ENCODE measurements around the gene CRB3.

The CRB3 gene

DNA sequence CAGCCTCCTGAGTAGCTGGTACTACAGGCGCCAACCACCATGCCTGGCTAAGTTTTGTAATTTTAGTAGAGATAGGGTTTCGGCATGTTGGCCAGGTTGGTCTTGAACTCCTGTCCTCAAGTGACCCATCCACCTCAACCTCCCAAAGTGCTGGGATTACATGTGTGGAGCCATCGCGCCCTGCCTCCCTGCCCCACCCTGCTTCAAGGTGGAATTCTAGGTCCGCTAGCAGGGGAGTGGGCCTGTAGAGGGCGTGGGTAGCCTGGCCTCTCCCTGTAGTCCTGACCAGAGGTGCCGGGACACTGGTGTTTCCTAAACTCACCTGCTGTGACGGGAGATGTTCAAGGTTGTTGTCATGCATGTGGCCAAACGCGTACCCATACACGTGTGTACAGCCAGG lies 30.9 kb upstream of the CRB3 start:
- DNase-seq (ENCODE audit: low read depth in 2 of 2) = no peak

DNA sequence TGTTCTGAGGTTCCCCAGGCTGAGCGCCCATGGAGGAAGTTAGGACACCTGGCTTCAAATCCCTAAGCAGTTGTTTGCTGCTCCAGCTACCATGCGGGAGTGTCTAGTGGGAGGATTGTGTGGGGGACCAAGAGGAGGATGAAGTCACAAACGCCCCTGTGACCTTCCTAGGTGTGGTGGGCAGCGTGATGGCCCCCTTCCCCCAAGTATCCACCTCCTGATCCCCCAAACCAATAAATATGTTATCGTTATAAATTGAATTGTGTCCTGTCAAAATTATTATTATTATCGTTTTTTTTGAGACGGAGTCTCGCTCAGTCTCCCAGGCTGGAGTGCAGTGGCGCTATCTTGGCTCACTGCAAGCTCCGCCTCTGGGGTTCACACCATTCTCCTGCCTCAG lies 30.4 kb upstream of the CRB3 start, which contains the start of gene SLC25A41:
SLC25A41 (minus strand) TSS at position 101 of the 400 bp plus-strand sequence; CDS start at position 31, 70 bp downstream.
- DNase-seq (ENCODE audit: low read depth in 2 of 2) = no peak

DNA sequence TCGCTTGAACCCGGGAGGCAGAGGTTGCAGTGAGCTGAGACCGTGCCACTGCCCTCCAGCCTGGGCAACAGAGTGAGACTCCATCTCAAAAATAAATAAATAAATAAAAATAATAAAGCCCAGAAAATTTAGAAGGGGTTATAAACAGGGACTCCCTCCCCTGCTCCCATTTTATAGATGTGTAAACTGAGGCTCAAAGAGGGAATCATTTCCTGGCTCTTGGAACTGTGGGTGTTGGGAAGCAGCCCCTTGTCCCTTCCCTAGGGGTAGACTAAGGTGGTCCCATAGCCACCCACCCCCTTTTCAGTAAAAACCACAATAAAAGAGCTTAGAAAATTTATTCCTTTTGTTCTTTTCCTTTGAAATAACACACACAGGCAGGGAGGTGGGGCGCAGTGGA lies 24.3 kb upstream of the CRB3 start:
- no peak for DNase-seq (ENCODE audit: low read depth in 2 of 2)

DNA sequence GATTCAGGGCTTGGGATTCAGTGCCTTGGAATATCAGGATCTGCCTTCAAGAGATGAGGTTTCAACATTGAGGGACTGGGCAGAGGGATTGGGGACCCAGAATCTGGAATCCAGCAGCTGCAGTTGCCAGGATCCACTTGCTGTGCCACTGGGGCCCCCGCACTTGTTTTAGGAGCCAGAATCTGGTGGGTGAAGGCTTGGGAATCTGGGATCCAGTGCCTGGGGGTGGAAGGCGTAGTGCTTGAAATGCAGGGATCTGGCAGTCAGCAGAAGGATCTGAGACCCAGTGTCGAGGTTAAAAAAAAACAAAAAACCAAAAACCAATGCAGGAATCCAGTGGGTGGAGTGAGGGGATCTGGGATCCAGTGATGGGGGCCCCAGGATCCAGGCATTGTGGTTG lies 23.2 kb upstream of the CRB3 start:
- DNase-seq (ENCODE audit: low read depth in 2 of 2) = no peak

DNA sequence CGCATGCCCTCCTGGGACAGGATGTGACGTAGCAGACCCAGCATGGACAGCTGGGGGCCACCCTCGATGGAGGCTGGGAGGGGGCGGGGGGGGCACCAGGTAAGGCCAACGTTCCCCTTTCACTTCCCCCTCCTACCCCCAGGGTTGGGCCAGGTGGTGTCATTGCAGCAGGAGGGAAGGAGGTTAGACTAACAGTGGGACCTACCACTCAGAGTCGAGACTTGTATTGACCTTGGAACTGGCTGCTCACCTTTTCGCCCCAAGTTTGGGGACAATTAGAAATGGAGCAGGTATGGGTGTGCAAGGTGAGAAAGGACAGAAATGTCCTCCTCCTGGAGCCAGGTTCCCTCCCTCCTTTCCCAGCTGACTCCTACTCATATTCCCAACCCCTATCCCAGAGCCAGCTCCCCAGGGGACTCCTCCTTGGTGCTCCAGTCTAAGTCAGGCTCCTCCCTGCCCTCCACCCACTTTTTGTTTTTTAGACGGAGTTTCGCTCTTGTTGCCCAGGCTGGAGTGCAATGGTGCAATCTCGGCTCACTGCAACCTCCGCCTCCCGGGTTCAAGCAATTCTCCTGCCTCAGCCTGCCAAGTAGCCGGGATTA lies 21.9 kb upstream of the CRB3 start:
- DNase-seq (ENCODE audit: low read depth in 2 of 2) = no peak

DNA sequence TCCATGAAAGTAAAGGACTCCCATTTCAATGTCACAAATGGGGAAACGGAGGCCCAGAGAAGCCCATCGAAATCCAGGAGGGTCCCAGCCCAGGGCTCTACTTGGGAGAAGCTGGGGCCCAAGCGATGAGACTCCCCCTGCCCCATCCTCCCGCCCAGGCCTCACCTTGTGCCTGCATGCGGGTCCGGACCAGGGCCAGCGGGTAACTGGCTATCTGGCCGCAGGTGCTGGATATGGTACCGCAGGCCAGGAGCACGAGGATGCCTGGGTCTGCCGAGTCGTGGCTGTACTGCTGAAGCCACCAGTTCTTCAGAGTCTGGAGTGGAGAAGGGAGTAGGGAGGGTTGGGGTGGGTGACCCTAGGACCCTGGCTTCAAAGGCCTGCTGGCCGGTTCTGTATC lies 20.1 kb upstream of the CRB3 start:
- DNase-seq (ENCODE audit: low read depth in 2 of 2) = no peak

DNA sequence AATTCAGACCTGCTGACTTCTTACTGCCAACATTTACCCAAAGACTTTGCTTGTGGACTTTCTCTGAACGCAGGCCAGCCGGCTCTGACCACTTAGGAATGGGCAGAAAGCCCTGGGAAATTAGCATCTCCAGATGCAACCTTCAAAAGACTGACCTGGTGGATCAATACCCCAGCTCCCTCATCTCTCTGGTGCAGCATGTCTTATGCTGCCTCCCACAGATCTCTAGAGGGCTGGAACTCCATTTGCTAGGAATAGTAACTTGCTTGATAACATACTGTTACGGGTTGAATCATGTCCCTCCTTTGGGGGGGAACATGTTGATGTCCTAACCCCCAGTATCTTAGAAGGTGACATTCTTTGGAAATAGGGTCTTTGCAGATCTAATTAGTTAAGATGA lies 17.6 kb upstream of the CRB3 start:
- no peak for DNase-seq (ENCODE audit: low read depth in 2 of 2)

DNA sequence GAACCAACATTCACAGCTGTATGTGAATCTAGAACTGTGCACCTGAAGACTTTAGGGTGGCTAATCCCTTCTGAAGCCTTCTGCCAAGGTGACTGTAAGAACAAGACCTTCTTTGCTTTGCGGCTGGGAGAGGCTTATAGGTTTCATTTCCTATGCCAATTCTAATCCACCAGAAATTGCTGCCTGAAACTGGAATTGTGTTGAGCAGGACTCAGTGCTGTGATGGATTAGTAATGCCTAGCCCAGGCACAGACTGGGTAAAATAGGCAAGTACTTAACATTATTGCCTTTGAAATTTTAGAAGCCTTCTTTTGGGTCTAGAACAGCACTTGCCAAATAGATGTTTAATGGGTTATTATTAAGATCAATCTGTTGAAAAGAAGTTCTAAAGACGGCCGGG lies 16.0 kb upstream of the CRB3 start:
- no peak for DNase-seq (ENCODE audit: low read depth in 2 of 2)

DNA sequence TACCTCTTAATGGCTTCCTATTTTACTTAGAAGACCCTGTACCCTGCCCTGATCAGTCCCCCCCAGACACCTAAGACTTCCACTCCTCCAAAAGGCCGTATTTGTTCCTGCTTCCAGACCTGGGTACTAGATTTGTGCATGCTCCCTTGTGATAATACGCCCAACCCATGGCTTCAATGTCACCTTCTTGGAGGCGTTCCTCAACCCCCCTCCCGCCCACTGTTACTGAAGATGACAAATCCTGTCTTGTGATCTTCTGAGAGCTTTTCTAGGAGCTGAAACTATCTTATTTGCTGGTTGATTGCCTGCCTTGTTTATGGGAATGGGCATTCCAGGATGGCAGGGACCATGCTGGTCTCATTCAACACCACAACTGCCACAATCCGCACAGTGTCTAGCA lies 13.9 kb upstream of the CRB3 start:
- DNase-seq (ENCODE audit: low read depth in 2 of 2) = no peak

DNA sequence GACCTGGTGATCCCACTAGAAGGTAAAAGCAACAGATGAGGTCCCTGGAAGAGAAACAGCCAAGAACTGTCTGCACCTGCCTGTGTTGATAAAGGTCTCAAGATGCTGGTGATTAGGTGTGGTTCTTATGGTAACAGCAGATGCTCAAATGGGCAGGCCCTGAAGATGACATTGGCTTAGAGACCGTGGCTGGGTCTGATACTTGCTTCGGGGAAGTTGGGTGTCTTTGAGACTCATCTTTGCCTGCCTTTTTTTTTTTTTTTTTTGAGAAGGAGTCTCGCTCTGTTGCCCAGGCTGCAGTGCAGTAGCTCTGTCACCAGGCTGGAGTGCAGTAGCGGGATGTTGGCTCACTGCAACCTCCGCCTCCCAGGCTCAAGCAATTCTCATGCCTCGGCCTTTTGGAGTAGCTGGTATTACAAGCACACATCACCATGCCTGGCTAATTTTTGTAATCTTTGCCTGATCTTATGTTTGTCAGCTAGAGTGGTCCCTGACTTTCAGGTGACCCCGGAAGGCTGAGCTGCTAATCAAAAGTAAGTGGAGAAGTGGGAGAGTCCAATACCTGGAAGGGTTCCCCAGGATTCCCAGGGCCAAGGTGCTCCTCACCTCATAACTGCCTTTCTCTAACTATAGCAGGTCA lies 12.4 kb upstream of the CRB3 start:
- DNase-seq (ENCODE audit: low read depth in 2 of 2) = no peak

DNA sequence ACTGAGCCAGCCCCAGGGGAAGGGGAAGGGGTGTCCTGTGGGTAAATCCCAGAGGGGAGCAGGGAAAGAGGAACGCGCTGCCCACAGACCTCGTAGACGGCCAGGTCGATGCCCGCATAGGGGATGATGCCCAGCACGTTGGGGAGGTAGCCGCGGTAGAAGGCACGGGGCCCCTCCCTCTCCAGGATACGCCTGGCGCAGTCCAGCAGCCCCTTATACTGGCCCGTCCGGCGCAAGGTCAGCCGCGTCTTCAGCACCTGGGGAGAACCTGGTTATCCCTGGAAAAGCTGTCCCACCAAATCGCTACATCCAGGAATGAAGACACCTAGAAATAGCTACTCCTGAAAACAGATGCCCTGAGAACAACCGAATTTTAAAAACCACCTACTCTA lies 11.9 kb upstream of the CRB3 start:
- no peak for DNase-seq (ENCODE audit: low read depth in 2 of 2)

DNA sequence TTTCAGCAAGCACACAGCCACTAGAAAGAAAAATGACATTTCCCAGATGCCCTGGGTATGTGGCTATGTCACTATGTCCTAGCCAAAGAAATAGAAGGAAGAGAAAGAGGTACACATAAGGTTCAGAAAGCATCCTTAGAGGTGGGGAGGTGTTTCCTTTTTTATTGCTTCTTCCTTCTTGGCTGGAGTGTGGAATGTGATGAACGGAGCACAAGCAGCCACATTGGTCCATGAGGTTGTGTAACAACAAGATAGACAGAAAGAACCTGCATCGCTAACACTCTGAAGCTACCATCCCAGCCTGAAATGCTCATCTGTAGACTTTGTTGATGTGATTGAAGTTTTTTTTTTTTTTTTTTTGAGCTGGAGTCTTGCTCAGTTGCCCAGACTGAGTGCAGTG lies 11.2 kb upstream of the CRB3 start:
- no peak for DNase-seq (ENCODE audit: low read depth in 2 of 2)

DNA sequence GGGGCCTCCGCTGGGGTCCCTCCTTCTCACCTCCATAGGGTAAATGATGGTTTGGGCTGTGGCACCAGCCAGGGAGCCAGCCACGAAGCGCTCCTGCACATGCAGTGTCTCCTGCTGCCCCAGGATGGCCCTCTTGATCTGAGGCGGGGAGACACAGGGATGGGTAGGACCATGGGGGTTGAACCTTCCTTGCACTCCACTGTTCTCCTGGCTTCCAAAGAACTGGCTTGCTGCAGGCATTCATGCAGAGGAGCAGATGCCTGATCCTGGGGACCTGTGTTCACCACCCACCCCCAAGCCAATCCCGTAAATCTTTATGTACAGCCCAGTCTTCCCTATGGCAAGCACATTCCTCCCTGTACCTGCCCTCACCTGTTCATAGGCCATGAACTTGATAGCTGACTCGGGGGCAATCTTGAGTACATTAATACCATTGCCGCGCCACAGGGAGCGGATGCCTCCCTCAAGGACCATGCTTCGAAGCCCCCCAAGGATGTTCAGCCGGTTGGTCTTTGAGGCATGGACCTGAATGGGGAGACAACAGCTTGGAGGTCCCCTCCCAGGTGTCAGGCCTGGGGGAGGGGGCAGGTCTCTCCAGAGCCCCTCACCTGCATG lies 10.0 kb upstream of the CRB3 start:
- no peak for DNase-seq (ENCODE audit: low read depth in 2 of 2)

DNA sequence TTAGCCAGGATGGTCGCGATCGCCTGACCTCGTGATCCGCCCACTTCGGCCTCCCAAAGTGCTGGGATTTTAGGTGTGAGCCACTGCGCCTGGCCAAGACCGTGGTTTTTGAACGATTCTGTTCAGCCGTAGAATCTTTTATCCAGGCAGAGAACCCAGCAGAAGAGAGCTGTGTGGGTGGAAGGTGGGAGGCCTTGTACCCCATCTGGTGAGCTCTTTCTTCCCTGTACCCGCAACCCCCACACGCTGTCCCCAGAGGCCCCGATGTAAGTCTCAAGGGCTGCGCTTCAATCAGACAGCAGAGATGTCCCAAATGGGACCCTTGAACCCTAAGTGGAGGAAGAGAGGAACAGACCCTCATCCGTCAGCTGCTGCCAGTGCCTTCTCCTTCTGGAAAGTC lies 8.1 kb upstream of the CRB3 start:
- DNase-seq (ENCODE audit: low read depth in 2 of 2) = no peak

DNA sequence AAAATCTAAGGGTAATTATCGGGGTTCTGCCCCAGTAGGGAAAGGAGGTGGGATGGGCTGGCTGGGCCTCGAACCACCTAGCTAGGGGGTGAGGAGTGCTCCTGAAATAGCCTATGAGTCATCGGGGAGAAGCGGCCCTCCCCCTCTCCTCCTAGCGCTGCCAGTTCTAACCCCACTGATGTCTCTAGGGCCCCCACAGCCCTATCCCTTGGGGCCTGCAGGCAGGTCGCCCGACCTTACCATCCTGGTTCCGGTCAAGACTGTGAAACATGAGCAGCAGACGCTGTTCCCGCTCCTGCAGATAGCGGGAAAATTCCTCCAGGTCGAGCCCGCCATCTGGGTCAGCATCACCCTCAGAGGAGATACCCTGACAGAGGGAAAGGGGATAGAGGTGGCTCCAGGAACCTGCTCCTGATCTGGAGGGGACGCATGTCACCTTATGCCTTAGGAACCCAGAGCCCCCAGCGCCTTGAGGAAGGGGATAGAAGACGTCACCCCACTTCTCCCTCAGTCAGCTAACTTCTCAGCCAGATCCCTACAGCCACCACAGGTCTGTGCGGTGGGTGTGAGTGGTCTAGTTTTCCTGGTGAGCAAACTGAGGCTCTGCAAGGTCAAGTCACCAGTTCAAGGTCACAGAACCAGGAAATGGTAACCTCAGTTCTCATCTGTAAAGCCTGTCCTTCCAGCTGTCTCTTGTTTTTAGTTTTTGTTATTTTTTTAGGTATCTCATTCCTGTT lies 5.9 kb upstream of the CRB3 start:
- no peak for DNase-seq (ENCODE audit: low read depth in 2 of 2)

DNA sequence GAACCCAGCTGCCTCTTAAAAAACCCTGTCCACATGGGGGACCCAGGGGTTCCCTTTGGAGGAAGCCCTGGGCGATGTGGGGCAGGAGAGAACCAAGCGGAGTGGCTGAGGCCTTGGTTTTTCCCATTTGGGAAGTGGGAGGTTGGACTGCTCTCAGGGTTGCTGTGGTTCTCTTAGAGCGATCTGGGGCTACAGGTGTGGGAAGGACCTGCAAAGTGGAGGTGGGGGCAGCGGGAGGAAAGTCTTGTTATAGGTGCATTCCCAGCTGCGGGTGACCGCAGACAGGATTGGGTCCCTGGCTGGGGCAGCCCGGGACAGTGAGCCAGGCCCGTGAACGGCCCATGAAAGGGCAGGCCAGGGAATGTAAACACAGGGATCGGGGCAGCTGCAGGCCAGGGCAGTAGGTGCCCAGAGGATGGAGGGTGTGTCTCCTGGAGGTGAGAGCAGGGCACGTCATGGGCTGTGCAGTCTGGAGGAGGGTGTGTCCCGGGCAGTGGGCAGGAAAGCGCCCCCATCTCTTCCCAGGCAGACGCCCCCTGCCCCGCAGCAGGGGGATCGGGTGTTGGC lies 5.3 kb upstream of the CRB3 start:
- no peak for DNase-seq (ENCODE audit: low read depth in 2 of 2)

DNA sequence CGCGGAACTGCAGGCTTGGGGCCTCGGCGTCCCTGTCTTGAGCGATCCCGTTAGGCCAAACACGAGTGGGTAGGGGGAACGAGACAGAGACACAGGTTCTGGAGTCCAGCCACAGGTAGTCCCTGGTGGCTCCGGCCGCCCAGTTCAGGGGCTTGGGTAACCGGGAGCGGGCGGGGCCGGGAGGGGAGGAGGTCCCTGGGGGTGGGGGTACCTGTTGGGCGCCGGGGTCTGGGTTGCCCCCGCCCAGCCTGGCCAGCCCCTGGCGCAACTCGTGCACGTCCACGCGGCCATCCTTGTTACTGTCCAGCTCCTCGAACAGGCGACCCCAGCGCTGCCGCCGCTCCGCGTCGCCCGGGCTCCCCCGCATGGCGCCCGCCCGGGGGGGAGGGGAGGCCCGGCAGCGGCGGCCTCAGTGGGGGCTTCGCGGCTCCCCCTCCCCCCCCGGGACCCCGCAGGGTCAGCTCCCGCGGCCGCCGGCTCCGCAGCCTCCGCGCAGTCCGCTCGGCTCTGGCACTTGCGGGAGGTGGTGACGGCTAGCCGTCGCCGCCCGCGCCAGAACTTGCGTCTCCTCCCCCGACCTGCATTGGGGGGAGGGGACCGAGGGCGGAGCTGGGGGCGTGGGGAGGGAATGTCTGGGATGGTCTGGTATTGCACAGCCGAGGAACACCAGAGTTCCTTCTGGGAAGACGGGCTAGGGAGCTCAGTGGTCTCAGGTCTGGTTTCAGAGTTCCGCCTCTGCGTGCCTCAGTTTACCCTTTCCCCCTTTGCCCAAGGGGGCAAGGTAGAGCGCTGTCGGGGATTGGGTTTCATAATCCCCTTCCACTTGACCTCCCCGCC lies 4.6 kb upstream of the CRB3 start, which contains the start of gene SLC25A23:
SLC25A23 (minus strand) TSS at position 531 of the 837 bp plus-strand sequence; CDS start at position 367, 164 bp downstream.
- DNase-seq (ENCODE audit: low read depth in 2 of 2) = peak; percentile 47 to 62

DNA sequence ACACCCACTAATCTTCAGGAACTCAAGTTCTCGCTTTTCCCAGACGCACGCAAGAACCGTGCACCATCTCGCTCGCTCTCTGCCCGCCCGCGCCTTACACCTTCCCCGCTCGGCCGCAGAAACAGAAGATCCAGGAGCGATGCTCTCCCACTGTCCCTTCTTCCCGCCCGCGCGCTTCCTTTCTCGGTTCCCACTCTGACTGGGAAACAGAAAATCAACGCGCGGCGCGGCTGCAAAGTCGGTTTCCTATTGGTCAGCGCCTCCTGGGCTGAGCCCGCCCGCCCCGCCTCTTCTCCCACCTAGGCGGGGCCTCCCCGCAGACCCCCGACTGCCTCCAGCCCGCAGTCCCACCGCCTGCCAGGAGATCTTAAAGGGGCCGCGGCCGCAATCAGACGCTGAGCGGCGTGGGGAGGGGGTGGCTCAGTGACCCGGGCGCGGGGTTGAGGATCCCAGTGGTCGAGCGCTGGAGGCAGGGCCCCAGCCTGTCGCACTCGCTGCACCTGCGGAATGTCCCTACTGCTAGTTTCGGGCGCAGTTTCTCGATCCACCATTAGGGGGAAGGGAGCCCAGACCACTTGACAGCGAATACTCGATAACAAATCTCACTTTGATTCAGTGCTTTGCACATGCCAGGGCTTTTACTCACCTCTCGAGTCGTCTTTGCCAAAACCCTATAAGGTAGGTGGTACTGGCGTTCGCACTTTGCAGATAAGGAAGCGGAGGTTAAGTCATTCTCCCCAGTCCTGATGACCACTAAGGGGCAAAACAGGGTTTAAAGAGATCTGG lies 3.8 kb upstream of the CRB3 start:
- peak; percentile 93 to 94 for DNase-seq (ENCODE audit: low read depth in 2 of 2)

DNA sequence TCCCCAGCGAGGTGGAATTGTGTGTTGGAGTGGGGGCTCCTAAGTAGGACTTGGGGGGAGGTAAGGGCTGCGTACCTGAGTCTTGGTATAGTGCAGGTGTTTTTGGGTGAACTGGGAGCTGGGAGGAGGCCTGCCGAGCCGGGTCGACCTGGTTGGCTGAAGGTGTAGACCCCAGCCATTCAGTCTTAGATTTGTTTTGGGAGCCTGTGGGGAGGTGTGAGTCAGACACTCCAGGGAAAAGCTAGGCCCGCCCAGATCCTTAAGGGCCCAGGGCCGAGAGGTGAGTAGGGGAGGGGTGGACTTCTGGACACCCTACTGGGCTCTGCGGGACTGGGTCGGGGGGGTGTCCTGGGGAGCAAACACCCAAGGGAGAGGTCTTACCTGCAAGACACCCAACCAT lies 935 bp downstream of the CRB3 start:
- no peak for DNase-seq (ENCODE audit: low read depth in 2 of 2)

DNA sequence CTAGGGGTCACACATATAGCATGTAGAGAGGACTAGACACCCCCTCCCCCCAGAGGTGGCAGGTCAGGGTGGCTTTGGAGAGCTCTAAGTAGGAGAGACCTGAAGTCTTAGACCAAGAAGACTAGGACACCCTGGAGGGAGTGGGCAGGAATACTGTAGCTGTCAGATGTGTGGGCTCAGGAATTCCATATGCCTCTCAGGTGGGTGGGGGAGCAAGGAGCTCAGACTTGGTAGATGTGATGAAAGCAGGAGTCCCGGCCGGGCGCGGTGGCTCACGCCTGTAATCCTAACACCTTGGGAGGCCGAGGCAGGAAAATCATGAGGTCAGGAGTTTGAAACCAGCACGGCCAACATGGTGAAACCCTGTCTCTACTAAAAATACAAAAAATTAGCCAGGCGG lies 1.6 kb downstream of the CRB3 start:
- DNase-seq (ENCODE audit: low read depth in 2 of 2) = no peak

All from stimulated activated CD4-positive, alpha-beta T cell treated with anti-CD3 and anti-CD28 coated beads, Interleukin-1b, Interleukin-23, amount 100 ng/mL, for 4 hours (primary cell).